ENCODE data around the gene ZNF469. TPM values are rescaled to one million over a fixed set of nuclear protein-coding genes. Genes with fewer than 3 reads are reported as not detected.
"Not testable (repeated sequence)": the region's sequence is repeated elsewhere in the genome, so short reads cannot be mapped to it uniquely, and the experiment has no call there.

Gene ZNF469
- total and polyA plus RNA-seq, 5 donors: 0.84 to 1.9 (median 1.8) TPM

GRCh38 chr16:88407807-88408206 lies 25.0 kb downstream of the ZNF469 start:
- Histone ChIP-seq H3K4me1 (ENCODE audit: control insufficient read depth, insufficient read depth, low read length) (no peaks in the 10 kb centered on the region), H3K27me3 (ENCODE audit: control insufficient read depth, insufficient read depth) (no peaks in the 10 kb centered on the region), H3K4me3 (ENCODE audit: low read length) (no peak overlapping the region), H3K27ac (ENCODE audit: low read length) (no peak overlapping the region), H3K9me3 (ENCODE audit: control insufficient read depth, low read length) (no peaks in the 10 kb centered on the region)
- intact Hi-C loops (cut with DNase I): no loop called here
- 84% methylated on average over 5 of the region's 5 CpGs for WGBS
- DNase-seq (no peak), ATAC-seq (no peak)

GRCh38 chr16:88408561-88409142 lies 25.9 kb downstream of the ZNF469 start:
- WGBS: 71% methylated on average over 15 of the region's 15 CpGs
- ATAC-seq: no peak
- intact Hi-C loops (cut with DNase I): no loop called here

GRCh38 chr16:88409296-88410065 lies 26.7 kb downstream of the ZNF469 start:
- no peaks in the 10 kb centered on the region for H3K27me3 ChIP-seq (ENCODE audit: control insufficient read depth, insufficient read depth)
- H3K9me3 ChIP-seq (ENCODE audit: control insufficient read depth, low read length): no peaks in the 10 kb centered on the region
- H3K4me1 ChIP-seq (ENCODE audit: control insufficient read depth, insufficient read depth, low read length): no peaks in the 10 kb centered on the region
- no peak overlapping the region for H3K27ac ChIP-seq (ENCODE audit: low read length)
- ATAC-seq (no peak), DNase-seq (no peak)
- WGBS: 84% methylated on average over 29 of the region's 29 CpGs
- no peak overlapping the region for H3K4me3 ChIP-seq (ENCODE audit: low read length)
- intact Hi-C loops (cut with DNase I): no loop called here

More at GRCh38 chr16:88408561-88409142, 25.9 kb downstream of the ZNF469 start:
- no peak for DNase-seq
- no peak overlapping the region for H3K27ac ChIP-seq (ENCODE audit: low read length)
- no peak overlapping the region for H3K4me3 ChIP-seq (ENCODE audit: low read length)
- H3K27me3 ChIP-seq (ENCODE audit: control insufficient read depth, insufficient read depth): no peaks in the 10 kb centered on the region
- no peaks in the 10 kb centered on the region for H3K9me3 ChIP-seq (ENCODE audit: control insufficient read depth, low read length)
- H3K4me1 ChIP-seq (ENCODE audit: control insufficient read depth, insufficient read depth, low read length): no peaks in the 10 kb centered on the region

- DNase-seq; ATAC-seq; H3K27ac ChIP-seq (ENCODE audit: low read length); H3K9me3 ChIP-seq (ENCODE audit: control insufficient read depth, low read length); H3K4me3 ChIP-seq (ENCODE audit: low read length); H3K4me1 ChIP-seq (ENCODE audit: control insufficient read depth, insufficient read depth, low read length); intact Hi-C loops (cut with DNase I); H3K27me3 ChIP-seq (ENCODE audit: control insufficient read depth, insufficient read depth): not testable (repeated sequence)
- WGBS: 93% methylated on average over 28 of the region's 28 CpGs
These were observed 27.7 kb downstream of the ZNF469 start for GRCh38 chr16:88410297-88410968.

- H3K4me3 ChIP-seq (ENCODE audit: low read length): no peak overlapping the region
- 90% methylated on average over 18 of the region's 18 CpGs for WGBS
- ATAC-seq: no peak
- no peaks in the 10 kb centered on the region for H3K4me1 ChIP-seq (ENCODE audit: control insufficient read depth, insufficient read depth, low read length)
- no peaks in the 10 kb centered on the region for H3K9me3 ChIP-seq (ENCODE audit: control insufficient read depth, low read length)
- no peak for DNase-seq
- H3K27ac ChIP-seq (ENCODE audit: low read length): no peak overlapping the region
- intact Hi-C loops (cut with DNase I): no loop called here
- H3K27me3 ChIP-seq (ENCODE audit: control insufficient read depth, insufficient read depth): no peaks in the 10 kb centered on the region
These were observed 29.3 kb downstream of the ZNF469 start for GRCh38 chr16:88411951-88412576.

- WGBS: 79% methylated on average over 16 of the region's 16 CpGs
- intact Hi-C loops (cut with DNase I): no loop called here
- Histone ChIP-seq H3K27me3 (ENCODE audit: control insufficient read depth, insufficient read depth) (no peaks in the 10 kb centered on the region), H3K4me3 (ENCODE audit: low read length) (no peak overlapping the region), H3K9me3 (ENCODE audit: control insufficient read depth, low read length) (no peaks in the 10 kb centered on the region), H3K4me1 (ENCODE audit: control insufficient read depth, insufficient read depth, low read length) (no peaks in the 10 kb centered on the region), H3K27ac (ENCODE audit: low read length) (no peak overlapping the region)
- DNase-seq (no peak), ATAC-seq (no peak)
These were observed 30.0 kb downstream of the ZNF469 start for GRCh38 chr16:88412766-88413165.

DNA sequence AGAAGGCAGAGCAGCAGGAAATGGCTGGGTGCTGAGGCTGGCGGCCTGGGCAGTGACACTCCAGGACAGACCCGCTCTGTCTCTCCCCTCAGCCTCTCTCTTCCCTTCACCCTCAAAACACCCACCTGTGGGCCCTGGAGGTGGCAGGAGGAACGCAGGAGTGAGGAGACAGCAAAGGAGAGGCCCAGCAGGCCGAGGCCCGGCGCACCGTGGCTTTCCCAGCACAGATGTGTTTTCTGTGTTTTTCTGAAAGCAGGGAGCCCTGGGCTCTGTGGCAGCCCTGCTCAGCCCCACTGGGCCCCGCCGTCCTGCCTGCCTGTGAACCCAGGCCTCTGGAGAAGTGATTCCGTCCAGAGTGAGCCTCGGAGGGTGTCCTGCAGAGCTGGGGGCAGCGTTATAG lies 30.5 kb downstream of the ZNF469 start:
- WGBS: 86% methylated on average over 12 of the region's 12 CpGs
- H3K27me3 ChIP-seq (ENCODE audit: control insufficient read depth, insufficient read depth): no peaks in the 10 kb centered on the region
- no peaks in the 10 kb centered on the region for H3K9me3 ChIP-seq (ENCODE audit: control insufficient read depth, low read length)
- no peak overlapping the region for H3K4me3 ChIP-seq (ENCODE audit: low read length)
- no peak for DNase-seq
- ATAC-seq: no peak
- intact Hi-C loops (cut with DNase I): no loop called here
- H3K27ac ChIP-seq (ENCODE audit: low read length): no peak overlapping the region
- no peaks in the 10 kb centered on the region for H3K4me1 ChIP-seq (ENCODE audit: control insufficient read depth, insufficient read depth, low read length)

DNA sequence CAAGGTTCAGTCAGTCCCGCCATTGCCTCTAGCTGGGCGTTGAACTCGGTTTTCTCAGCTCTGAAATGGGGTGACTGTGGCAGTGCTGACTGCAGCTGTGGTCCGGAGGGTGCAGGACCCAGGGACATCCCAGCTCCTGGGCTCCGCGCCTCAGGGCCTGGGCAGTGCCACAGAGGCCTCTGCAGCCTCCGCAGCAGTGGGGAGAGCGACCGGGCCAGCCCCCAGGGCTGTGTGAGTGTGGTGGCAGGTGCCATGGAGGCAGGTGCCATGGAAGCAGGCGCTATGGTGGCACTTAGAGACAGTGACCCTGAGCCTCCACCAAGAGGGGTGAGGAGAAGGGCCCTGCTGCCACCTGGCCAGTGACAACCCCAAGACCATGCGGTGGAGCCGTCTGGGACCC lies 30.9 kb downstream of the ZNF469 start:
- H3K9me3 ChIP-seq (ENCODE audit: control insufficient read depth, low read length): no peaks in the 10 kb centered on the region
- H3K27me3 ChIP-seq (ENCODE audit: control insufficient read depth, insufficient read depth): no peaks in the 10 kb centered on the region
- intact Hi-C loops (cut with DNase I): no loop called here
- 95% methylated on average over 12 of the region's 12 CpGs for WGBS
- DNase-seq (no peak), ATAC-seq (no peak)
- H3K4me1 ChIP-seq (ENCODE audit: control insufficient read depth, insufficient read depth, low read length): no peaks in the 10 kb centered on the region
- no peak overlapping the region for H3K27ac ChIP-seq (ENCODE audit: low read length)
- H3K4me3 ChIP-seq (ENCODE audit: low read length): no peak overlapping the region

- DNase-seq (no peak), ATAC-seq (no peak)
- Histone ChIP-seq H3K27me3 (ENCODE audit: control insufficient read depth, insufficient read depth) (no peaks in the 10 kb centered on the region), H3K4me3 (ENCODE audit: low read length) (no peak overlapping the region), H3K4me1 (ENCODE audit: control insufficient read depth, insufficient read depth, low read length) (no peaks in the 10 kb centered on the region), H3K27ac (ENCODE audit: low read length) (no peak overlapping the region), H3K9me3 (ENCODE audit: control insufficient read depth, low read length) (no peaks in the 10 kb centered on the region)
- 88% methylated on average over 34 of the region's 34 CpGs for WGBS
- intact Hi-C loops (cut with DNase I): no loop called here
These were observed 32.0 kb downstream of the ZNF469 start for GRCh38 chr16:88414521-88415380.

GRCh38 chr16:88415381-88415705 lies 32.6 kb downstream of the ZNF469 start:
- DNase-seq (no peak), ATAC-seq (no peak)
- H3K27ac ChIP-seq (ENCODE audit: low read length): no peak overlapping the region
- H3K4me1 ChIP-seq (ENCODE audit: control insufficient read depth, insufficient read depth, low read length): no peaks in the 10 kb centered on the region
- H3K27me3 ChIP-seq (ENCODE audit: control insufficient read depth, insufficient read depth): no peaks in the 10 kb centered on the region
- no peaks in the 10 kb centered on the region for H3K9me3 ChIP-seq (ENCODE audit: control insufficient read depth, low read length)
- WGBS: 82% methylated on average over 5 of the region's 5 CpGs
- no peak overlapping the region for H3K4me3 ChIP-seq (ENCODE audit: low read length)
- intact Hi-C loops (cut with DNase I): no loop called here

Measured in right cardiac atrium (tissue), 5 donors.